HG02642 (cell line): ENCODE results near the gene BMI1.

ENCODE experiments used
- ATAC-seq: cut with Tn5 transposase; IDR thresholded peaks from one replicate; pipeline ENCODE4 v1.9.1; 2021; ENCODE audit warnings: mild to moderate bottlenecking; ENCODE audit not compliant: unreplicated experiment, poor library complexity

Gene BMI1

GRCh38 chr10:22365233-22365632 is 44.3 kb downstream of the BMI1 start:
- peak; percentile 55 for ATAC-seq

- no peak for ATAC-seq
These were observed 44.9 kb downstream of the BMI1 start for GRCh38 chr10:22365644-22366434.

- no peak for ATAC-seq
These were observed 45.5 kb downstream of the BMI1 start for GRCh38 chr10:22366435-22366703.

- ATAC-seq = no peak
These were observed 45.9 kb downstream of the BMI1 start for GRCh38 chr10:22366771-22367170.

- no peak for ATAC-seq
These were observed 46.6 kb downstream of the BMI1 start for GRCh38 chr10:22367471-22367870.

- ATAC-seq = no peak
These were observed 47.5 kb downstream of the BMI1 start for GRCh38 chr10:22368402-22368801.

GRCh38 chr10:22368981-22369380 is 48.1 kb downstream of the BMI1 start:
- no peak for ATAC-seq

- ATAC-seq = peak; percentile 55
These were observed 48.7 kb downstream of the BMI1 start for GRCh38 chr10:22369434-22370072.

- ATAC-seq = no peak
These were observed 49.4 kb downstream of the BMI1 start for GRCh38 chr10:22370320-22370719.

GRCh38 chr10:22372298-22372697 is 51.4 kb downstream of the BMI1 start:
- ATAC-seq = no peak

GRCh38 chr10:22372917-22373316 is 52.0 kb downstream of the BMI1 start:
- no peak for ATAC-seq

GRCh38 chr10:22374489-22375126 is 53.7 kb downstream of the BMI1 start:
- no peak for ATAC-seq

- peak; percentile 54 for ATAC-seq
These were observed 58.2 kb downstream of the BMI1 start for GRCh38 chr10:22379059-22379458.
